ENCODE results near the gene SNX17. TPM values are rescaled to one million over a fixed set of nuclear protein-coding genes. Genes with fewer than 3 reads are reported as not detected.

Gene SNX17
- total and polyA plus RNA-seq, 2 of the 13 experiments (the other 11 are each of a cell fraction or from before 2014, with no cell fraction given): 75.0 to 109 TPM

DNA sequence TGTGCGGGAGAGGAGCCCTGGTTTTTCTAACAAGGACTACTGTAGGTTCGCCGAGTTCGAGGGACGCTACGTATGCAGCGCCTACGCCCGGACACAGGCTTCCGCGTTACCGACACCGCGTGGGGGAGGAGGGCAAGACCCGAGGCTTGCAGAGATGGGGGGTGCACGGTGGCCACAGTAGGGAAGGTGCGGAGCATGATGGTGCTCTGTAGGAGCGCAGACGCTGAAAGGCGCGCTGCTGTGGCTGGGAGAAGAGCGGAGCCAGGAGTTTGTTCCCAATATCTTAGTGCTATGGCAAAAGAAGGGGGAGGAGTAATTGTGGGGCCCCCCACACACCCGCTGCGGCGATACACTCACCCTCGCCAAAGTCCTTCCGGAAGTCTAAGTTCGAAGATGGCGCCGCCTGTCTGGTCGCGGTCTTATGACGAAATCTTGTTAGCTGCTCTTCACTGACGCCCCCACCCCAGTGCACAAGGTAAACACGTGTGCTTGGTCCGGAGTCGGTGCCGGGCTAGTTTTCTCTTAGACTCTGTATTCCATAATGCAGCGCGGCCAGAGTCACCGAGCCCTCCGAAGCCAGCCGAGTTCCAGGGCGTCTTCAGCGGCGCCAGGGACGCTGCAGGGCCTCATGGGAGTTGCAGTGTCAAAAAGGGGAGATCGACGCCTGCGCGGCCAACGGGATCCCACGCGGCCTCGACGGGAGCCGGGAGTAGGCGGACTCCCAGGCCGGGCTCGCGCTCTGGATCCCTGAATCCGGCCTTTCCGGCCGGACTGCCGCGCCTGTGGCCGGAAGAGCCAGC lies 13.8 kb upstream of the SNX17 start, which contains the start of gene GTF3C2 (continued):
- TF ChIP-seq, protein P1, sequence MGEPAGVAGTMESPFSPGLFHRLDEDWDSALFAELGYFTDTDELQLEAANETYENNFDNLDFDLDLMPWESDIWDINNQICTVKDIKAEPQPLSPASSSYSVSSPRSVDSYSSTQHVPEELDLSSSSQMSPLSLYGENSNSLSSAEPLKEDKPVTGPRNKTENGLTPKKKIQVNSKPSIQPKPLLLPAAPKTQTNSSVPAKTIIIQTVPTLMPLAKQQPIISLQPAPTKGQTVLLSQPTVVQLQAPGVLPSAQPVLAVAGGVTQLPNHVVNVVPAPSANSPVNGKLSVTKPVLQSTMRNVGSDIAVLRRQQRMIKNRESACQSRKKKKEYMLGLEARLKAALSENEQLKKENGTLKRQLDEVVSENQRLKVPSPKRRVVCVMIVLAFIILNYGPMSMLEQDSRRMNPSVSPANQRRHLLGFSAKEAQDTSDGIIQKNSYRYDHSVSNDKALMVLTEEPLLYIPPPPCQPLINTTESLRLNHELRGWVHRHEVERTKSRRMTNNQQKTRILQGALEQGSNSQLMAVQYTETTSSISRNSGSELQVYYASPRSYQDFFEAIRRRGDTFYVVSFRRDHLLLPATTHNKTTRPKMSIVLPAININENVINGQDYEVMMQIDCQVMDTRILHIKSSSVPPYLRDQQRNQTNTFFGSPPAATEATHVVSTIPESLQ (CRISPR knock-in tag; conservative IDR thresholded peaks at IDR 0.05): no peak
- TF ChIP-seq FOXO1 (CRISPR knock-in tag; IDR thresholded peaks at IDR 0.05) (no peak; the same call in none of the 2 replicates), FOXC1 (CRISPR knock-in tag; IDR thresholded peaks at IDR 0.05; ENCODE audit: borderline replicate concordance) (peak; percentile 89), SIX1 (CRISPR knock-in tag; IDR thresholded peaks at IDR 0.05; ENCODE audit: borderline replicate concordance) (peak; percentile 28; the same call in 1 of the 2 replicates), TBX2 (CRISPR knock-in tag; IDR thresholded peaks at IDR 0.05; ENCODE audit: borderline replicate concordance) (peak; percentile 97), SOX6 (IDR thresholded peaks at IDR 0.05) (no peak), SOX6 (CRISPR knock-in tag; IDR thresholded peaks at IDR 0.05) (peak; percentile 41; the same call in 1 of the 2 replicates), NCOA5 (CRISPR knock-in tag; IDR thresholded peaks at IDR 0.05) (no peak), SRY (CRISPR knock-in tag; IDR thresholded peaks at IDR 0.05) (peak; percentile 64; the same call in 1 of the 2 replicates)
- TF ChIP-seq, protein P2, sequence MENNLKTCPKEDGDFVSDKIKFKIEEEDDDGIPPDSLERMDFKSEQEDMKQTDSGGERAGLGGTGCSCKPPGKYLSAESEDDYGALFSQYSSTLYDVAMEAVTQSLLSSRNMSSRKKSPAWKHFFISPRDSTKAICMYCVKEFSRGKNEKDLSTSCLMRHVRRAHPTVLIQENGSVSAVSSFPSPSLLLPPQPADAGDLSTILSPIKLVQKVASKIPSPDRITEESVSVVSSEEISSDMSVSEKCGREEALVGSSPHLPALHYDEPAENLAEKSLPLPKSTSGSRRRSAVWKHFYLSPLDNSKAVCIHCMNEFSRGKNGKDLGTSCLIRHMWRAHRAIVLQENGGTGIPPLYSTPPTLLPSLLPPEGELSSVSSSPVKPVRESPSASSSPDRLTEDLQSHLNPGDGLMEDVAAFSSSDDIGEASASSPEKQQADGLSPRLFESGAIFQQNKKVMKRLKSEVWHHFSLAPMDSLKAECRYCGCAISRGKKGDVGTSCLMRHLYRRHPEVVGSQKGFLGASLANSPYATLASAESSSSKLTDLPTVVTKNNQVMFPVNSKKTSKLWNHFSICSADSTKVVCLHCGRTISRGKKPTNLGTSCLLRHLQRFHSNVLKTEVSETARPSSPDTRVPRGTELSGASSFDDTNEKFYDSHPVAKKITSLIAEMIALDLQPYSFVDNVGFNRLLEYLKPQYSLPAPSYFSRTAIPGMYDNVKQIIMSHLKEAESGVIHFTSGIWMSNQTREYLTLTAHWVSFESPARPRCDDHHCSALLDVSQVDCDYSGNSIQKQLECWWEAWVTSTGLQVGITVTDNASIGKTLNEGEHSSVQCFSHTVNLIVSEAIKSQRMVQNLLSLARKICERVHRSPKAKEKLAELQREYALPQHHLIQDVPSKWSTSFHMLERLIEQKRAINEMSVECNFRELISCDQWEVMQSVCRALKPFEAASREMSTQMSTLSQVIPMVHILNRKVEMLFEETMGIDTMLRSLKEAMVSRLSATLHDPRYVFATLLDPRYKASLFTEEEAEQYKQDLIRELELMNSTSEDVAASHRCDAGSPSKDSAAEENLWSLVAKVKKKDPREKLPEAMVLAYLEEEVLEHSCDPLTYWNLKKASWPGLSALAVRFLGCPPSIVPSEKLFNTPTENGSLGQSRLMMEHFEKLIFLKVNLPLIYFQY (CRISPR knock-in tag; IDR thresholded peaks at IDR 0.05; ENCODE audit: borderline replicate concordance): peak; percentile 73; the same call in 1 of the 2 replicates
- TF ChIP-seq, protein P3, sequence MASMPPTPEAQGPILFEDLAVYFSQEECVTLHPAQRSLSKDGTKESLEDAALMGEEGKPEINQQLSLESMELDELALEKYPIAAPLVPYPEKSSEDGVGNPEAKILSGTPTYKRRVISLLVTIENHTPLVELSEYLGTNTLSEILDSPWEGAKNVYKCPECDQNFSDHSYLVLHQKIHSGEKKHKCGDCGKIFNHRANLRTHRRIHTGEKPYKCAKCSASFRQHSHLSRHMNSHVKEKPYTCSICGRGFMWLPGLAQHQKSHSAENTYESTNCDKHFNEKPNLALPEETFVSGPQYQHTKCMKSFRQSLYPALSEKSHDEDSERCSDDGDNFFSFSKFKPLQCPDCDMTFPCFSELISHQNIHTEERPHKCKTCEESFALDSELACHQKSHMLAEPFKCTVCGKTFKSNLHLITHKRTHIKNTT (CRISPR knock-in tag; IDR thresholded peaks at IDR 0.05): no peak
- TF ChIP-seq, protein P4, sequence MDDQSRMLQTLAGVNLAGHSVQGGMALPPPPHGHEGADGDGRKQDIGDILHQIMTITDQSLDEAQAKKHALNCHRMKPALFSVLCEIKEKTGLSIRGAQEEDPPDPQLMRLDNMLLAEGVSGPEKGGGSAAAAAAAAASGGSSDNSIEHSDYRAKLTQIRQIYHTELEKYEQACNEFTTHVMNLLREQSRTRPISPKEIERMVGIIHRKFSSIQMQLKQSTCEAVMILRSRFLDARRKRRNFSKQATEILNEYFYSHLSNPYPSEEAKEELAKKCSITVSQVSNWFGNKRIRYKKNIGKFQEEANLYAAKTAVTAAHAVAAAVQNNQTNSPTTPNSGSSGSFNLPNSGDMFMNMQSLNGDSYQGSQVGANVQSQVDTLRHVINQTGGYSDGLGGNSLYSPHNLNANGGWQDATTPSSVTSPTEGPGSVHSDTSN (CRISPR knock-in tag; IDR thresholded peaks at IDR 0.05; ENCODE audit: borderline replicate concordance): no peak
- TF ChIP-seq, protein P5, sequence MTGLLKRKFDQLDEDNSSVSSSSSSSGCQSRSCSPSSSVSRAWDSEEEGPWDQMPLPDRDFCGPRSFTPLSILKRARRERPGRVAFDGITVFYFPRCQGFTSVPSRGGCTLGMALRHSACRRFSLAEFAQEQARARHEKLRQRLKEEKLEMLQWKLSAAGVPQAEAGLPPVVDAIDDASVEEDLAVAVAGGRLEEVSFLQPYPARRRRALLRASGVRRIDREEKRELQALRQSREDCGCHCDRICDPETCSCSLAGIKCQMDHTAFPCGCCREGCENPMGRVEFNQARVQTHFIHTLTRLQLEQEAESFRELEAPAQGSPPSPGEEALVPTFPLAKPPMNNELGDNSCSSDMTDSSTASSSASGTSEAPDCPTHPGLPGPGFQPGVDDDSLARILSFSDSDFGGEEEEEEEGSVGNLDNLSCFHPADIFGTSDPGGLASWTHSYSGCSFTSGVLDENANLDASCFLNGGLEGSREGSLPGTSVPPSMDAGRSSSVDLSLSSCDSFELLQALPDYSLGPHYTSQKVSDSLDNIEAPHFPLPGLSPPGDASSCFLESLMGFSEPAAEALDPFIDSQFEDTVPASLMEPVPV (CRISPR knock-in tag; IDR thresholded peaks at IDR 0.05): peak; percentile 97

Data from HepG2 (cell line).